ENCODE results near the gene RFX8.

Gene RFX8

GRCh38 chr2:101464841-101465240 is 10.1 kb downstream of the RFX8 start:
- H3K4me2 ChIP-seq (ENCODE audit: insufficient read depth, low read length), result no peak overlapping the region

GRCh38 chr2:101463911-101464641 is 10.8 kb downstream of the RFX8 start:
- Histone ChIP-seq H3K27ac (ENCODE audit: low read length) (peak overlapping the region; percentile 3; the same call in 1 of the 2 replicates), H3K4me1 (ENCODE audit: insufficient read depth, low read length) (no peaks in the 10 kb centered on the region)

More at GRCh38 chr2:101464841-101465240, 10.1 kb downstream of the RFX8 start:
- Histone ChIP-seq H3K4me3 (ENCODE audit: low read depth in 1 of 2, low read length in 2 of 2) (no peak overlapping the region), H3K79me2 (ENCODE audit: insufficient read depth, low read length) (peaks cover 14% of the 10 kb centered on the region), H3K36me3 (ENCODE audit: insufficient read depth, low read length) (peaks cover 62% of the 10 kb centered on the region), H3K27ac (ENCODE audit: low read length) (no peak overlapping the region), H3K9me3 (ENCODE audit: insufficient read depth, low read length, severe bottlenecking) (no peaks in the 10 kb centered on the region), H2AFZ (ENCODE audit: low read depth, low read length) (no peak overlapping the region), H3K27me3 (ENCODE audit: insufficient read depth, low read length, poor library complexity) (no peaks in the 10 kb centered on the region), H3K9ac (ENCODE audit: low read depth, low read length) (no peak overlapping the region), H3K4me1 (ENCODE audit: insufficient read depth, low read length) (no peaks in the 10 kb centered on the region), H4K20me1 (ENCODE audit: insufficient read depth, low read length) (no peaks in the 10 kb centered on the region; the same call in 1 of the 2 replicates)
- no peak for ATAC-seq (ENCODE audit: insufficient read depth, low read depth)
- DNase-seq, result no peak
- TF ChIP-seq EZH2 (IDR thresholded peaks at IDR 0.05; ENCODE audit: borderline replicate concordance, low read depth, low read length, severe bottlenecking), result no peak
- TF ChIP-seq, protein P1, sequence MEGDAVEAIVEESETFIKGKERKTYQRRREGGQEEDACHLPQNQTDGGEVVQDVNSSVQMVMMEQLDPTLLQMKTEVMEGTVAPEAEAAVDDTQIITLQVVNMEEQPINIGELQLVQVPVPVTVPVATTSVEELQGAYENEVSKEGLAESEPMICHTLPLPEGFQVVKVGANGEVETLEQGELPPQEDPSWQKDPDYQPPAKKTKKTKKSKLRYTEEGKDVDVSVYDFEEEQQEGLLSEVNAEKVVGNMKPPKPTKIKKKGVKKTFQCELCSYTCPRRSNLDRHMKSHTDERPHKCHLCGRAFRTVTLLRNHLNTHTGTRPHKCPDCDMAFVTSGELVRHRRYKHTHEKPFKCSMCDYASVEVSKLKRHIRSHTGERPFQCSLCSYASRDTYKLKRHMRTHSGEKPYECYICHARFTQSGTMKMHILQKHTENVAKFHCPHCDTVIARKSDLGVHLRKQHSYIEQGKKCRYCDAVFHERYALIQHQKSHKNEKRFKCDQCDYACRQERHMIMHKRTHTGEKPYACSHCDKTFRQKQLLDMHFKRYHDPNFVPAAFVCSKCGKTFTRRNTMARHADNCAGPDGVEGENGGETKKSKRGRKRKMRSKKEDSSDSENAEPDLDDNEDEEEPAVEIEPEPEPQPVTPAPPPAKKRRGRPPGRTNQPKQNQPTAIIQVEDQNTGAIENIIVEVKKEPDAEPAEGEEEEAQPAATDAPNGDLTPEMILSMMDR (IDR thresholded peaks at IDR 0.05; ENCODE audit: borderline replicate concordance, extremely low read depth, low read length, poor library complexity, severe bottlenecking), result no peak

GRCh38 chr2:101463421-101463820 is 11.5 kb downstream of the RFX8 start:
- peaks cover 65% of the 10 kb centered on the region for H3K36me3 ChIP-seq (ENCODE audit: insufficient read depth, low read length)
- no peak overlapping the region for H2AFZ ChIP-seq (ENCODE audit: low read depth, low read length)
- DNase-seq (no peak), ATAC-seq (ENCODE audit: insufficient read depth, low read depth) (no peak)
- H3K27ac ChIP-seq (ENCODE audit: low read length), result no peak overlapping the region
- no peak overlapping the region for H3K9ac ChIP-seq (ENCODE audit: low read depth, low read length)
- TF ChIP-seq EZH2 (IDR thresholded peaks at IDR 0.05; ENCODE audit: borderline replicate concordance, low read depth, low read length, severe bottlenecking), result no peak
- TF ChIP-seq, protein P1 (IDR thresholded peaks at IDR 0.05; ENCODE audit: borderline replicate concordance, extremely low read depth, low read length, poor library complexity, severe bottlenecking), result no peak
- no peak overlapping the region for H3K4me3 ChIP-seq (ENCODE audit: low read depth in 1 of 2, low read length in 2 of 2)
- no peaks in the 10 kb centered on the region for H3K9me3 ChIP-seq (ENCODE audit: insufficient read depth, low read length, severe bottlenecking)
- no peaks in the 10 kb centered on the region; the same call in 1 of the 2 replicates for H4K20me1 ChIP-seq (ENCODE audit: insufficient read depth, low read length)
- 0 out of 2 replicates have a peak, but pooled peaks cover 6% of the 10 kb centered on the region for H3K79me2 ChIP-seq (ENCODE audit: insufficient read depth, low read length)
- no peak overlapping the region for H3K4me2 ChIP-seq (ENCODE audit: insufficient read depth, low read length)
- no peaks in the 10 kb centered on the region for H3K4me1 ChIP-seq (ENCODE audit: insufficient read depth, low read length)
- H3K27me3 ChIP-seq (ENCODE audit: insufficient read depth, low read length, poor library complexity), result no peaks in the 10 kb centered on the region

More at GRCh38 chr2:101463911-101464641, 10.8 kb downstream of the RFX8 start:
- no peak overlapping the region for H3K4me2 ChIP-seq (ENCODE audit: insufficient read depth, low read length)
- no peaks in the 10 kb centered on the region; the same call in 1 of the 2 replicates for H4K20me1 ChIP-seq (ENCODE audit: insufficient read depth, low read length)
- no peaks in the 10 kb centered on the region for H3K27me3 ChIP-seq (ENCODE audit: insufficient read depth, low read length, poor library complexity)
- ATAC-seq (ENCODE audit: insufficient read depth, low read depth) (no peak; the same call in 2 of the 3 replicates), DNase-seq (no peak)
- H3K4me3 ChIP-seq (ENCODE audit: low read depth in 1 of 2, low read length in 2 of 2), result no peak overlapping the region
- TF ChIP-seq EZH2 (IDR thresholded peaks at IDR 0.05; ENCODE audit: borderline replicate concordance, low read depth, low read length, severe bottlenecking), result no peak
- TF ChIP-seq, protein P1 (IDR thresholded peaks at IDR 0.05; ENCODE audit: borderline replicate concordance, extremely low read depth, low read length, poor library complexity, severe bottlenecking), result no peak
- no peak overlapping the region for H2AFZ ChIP-seq (ENCODE audit: low read depth, low read length)
- no peak overlapping the region for H3K9ac ChIP-seq (ENCODE audit: low read depth, low read length)
- H3K79me2 ChIP-seq (ENCODE audit: insufficient read depth, low read length), result peaks cover 7% of the 10 kb centered on the region; the same call in 1 of the 2 replicates
- H3K9me3 ChIP-seq (ENCODE audit: insufficient read depth, low read length, severe bottlenecking), result no peaks in the 10 kb centered on the region
- H3K36me3 ChIP-seq (ENCODE audit: insufficient read depth, low read length), result peaks cover 65% of the 10 kb centered on the region

Measured in DND-41 (cell line).